HG03066 (cell line): ENCODE measurements around the gene PCCA.
"Not testable (repeated sequence)": the region's sequence is repeated elsewhere in the genome, so short reads cannot be mapped to it uniquely, and the experiment has no call there.

Experiments used
- ATAC-seq: cut with Tn5 transposase; IDR thresholded peaks from one replicate; pipeline ENCODE4 v1.9.1; 2021; ENCODE audit warnings: low read depth; ENCODE audit not compliant: unreplicated experiment

The PCCA gene

DNA sequence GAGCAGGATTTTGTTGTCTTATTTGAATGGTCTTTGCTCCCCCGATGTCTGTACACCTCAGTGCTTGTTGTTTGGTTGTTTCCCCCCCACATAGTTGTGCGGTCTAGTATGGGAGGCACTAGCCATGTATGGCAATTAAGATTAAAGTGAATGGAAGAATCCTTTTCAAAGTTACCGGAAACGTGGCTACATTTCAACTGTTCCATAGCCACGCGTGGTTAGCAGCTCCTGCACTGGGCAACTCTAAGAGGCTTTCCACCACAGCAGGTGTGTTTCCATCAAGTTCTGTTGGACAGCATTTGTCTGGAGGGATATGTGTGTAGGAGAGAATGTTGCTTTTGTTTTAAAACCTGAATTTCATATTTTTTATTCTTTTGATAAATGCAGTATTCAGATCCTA is 252.4 kb downstream of the PCCA start:
- ATAC-seq = no peak

DNA sequence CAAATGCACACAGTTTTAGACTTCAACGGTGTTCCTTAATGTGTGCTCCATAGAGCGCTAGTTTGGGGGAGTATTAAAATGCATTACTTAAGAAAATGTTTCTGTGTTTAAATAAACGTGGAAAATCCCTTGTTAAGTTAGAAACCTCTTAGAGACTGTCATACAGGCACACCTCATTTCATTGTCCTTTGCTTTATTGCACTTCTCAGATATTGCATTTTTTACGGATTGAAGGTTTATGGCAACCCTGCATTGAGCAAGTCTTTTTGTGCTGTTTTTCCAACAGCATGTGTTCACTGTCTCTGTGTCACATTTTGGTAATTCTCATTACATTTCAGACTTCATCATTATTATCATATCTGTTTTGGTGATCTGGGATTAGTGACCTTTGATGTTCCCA is 255.7 kb downstream of the PCCA start:
- no peak for ATAC-seq

DNA sequence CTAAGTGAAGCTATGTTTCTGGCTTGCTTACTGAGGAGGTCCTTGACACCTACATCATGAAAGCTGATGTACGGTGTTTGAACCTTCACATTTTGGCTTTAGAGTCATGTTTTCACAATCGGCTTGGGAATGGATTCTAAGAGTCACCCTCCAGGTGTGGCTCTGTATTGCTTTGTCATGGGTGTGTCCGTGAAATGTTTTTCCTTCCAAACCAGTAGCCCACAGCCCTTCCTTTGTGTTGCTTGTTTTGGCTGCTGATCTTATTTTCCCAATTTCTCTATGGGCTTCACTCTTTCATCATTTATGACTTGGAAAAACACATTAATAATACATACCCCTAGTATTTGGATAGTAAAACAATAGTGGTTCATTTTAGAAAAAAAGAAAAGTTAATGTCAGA is 259.1 kb downstream of the PCCA start:
- no peak for ATAC-seq

DNA sequence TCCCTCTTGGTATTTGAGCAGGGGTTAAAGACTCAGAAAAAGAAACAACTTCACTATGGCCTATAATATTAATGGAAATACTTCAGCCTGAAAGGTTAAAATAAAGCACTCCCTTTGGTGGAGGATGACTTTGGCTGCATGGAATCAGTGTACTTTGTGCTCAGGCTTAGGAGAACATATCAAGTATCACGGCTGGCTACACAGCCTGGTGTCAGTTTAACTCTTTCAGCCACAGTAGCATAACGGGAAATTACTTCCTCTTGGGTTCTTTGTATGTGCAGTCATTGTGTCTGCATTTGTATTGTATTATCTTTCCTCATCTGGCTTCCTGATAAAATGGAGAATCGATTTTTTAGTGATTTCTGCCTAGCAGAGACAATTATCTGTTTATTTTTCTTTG is 260.7 kb downstream of the PCCA start:
- no peak for ATAC-seq

DNA sequence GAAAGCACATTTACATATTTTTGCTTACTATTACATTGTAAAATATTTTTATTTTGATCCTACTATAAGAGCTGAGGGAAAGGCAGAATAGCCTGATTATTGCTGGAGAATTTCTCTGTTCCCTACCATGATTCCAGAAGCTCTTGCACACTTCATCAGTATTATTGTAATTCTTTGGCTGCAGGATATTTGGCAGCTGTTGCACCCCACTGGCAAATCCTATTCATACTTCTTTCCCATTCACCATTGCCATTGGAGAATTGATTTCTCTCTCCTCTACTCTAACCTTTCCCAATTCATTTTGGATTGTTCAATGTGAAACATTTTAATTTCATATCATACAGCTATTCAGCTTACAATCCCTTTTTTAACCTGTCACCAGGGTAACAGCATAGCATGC is 261.7 kb downstream of the PCCA start:
- ATAC-seq = no peak

DNA sequence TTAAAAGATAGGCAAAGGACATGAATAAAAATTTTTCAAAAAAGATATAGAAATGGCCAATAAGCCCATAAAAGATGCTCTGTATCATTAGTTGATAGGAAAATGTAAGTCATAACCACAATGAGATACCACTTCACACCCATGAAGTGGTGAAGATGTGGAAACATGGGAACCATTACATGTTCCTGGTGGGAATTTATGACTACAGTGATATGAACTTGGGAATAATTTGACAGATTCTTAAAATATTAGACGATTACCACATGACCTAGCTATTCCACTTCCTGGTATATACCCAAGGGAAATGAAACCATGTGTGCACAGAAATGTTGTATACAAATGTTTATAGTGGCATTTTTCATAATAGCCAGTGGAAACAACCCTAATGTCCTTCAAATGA is 267.5 kb downstream of the PCCA start:
- ATAC-seq = no peak

DNA sequence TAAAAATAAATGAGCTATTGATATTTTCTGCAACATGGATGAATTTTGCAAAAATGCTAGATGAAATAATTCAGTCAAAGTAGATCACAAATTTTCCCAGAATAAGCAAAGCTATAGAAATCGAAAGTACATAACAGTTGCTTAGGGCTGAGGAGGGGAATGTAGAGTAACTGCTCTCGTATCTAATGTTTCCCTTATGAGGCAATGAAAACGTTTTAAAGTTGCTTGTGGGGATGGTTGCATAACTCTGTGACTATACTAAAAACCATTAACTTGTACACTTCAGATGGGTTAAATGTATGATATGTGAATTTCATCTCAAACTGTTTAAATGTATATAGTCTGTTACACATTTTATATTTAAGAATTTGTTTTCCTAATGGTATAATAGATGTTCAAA is 268.0 kb downstream of the PCCA start:
- ATAC-seq = no peak

DNA sequence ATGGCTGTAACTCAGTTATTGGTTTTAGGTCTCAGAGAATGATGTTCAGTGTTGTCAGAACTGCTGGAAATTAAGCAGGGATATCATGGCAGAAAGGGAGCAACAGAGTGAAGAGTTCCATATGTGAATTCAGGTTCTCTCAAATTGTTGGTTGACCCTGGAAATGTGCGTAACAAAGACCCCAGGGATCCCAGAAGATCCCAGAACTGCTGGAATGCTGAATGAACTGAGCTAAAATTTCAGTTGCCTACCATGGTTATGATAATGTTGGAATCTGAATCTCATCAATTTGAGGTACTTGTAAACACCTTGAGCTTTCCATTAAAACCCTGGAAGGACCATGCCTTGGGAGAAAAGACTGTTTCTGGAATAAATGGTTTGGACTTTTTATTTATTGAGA is 268.9 kb downstream of the PCCA start:
- ATAC-seq = no peak

DNA sequence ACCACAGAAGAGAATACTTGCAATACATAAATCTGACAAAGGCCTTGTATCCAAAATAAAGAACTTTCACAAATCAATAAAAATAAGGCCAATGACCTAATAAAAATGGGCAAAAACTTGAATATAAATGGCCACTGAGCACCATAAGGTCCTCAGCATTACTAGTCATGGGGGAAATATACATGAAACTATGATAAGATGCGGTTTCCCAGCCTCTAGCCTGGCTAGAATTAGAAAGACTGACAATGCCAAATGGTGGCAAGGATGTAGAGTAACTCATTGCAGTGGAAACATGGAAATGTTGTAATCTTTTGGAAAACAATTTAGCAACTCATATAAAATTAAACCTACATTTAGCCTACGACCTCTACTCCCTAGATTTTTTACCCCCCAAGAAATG is 272.6 kb downstream of the PCCA start:
- no peak for ATAC-seq

DNA sequence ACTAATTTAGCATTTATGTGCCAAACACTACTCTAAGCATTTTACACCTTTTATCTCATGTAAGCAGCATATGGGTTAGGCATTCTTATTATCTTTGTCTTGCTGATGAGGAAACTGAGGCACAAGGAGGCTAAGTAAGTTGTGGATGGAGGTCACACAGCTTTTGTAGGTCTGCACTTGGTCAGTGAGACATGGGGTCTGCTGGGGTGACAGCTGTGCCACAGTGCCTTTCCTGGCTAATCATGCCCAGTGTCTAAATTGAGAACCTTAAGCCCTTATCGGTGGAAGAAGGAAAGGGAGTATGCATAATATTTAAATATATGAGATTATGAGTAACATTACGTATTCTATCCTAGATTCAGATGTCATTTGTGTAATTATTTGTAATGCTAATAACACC is 273.5 kb downstream of the PCCA start:
- no peak for ATAC-seq

DNA sequence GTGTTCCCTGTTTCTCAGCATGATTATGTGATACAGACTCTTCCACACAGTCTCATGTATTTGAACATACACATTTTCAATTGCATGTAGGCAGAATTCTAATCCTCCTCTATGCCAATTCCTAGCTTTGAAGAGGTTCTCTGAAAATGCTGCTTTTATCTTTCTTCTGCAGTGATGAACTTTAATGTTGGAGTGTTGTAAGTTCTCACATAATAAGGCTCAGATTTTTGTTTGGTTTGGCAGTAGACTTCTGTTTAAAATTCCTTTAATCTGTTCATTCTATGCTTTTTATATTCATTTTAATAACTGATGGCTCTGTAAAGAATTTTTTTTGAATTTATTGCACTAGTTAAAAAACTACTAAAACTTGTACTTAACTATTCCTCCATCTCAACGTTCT is 273.9 kb downstream of the PCCA start:
- no peak for ATAC-seq

DNA sequence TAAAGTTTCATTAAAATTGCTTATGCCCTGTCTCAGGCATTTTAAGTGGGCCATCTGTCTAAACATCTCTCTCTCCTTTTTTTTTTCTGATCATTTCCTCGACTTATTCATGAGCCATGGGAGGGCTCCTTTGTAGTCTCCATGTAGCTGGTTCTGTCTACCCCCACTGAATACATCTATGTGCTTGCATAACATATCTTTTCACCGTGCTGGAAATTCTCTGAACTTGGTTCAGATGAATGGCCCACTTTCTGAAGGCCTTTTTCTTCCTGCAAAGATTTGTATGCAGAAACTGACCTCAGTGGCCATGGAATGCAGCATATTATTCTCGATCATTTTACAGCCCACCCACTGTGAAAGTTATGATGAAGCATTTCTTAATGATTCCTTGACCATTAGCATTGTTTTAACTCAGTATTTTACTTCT is 274.4 kb downstream of the PCCA start:
- no peak for ATAC-seq

DNA sequence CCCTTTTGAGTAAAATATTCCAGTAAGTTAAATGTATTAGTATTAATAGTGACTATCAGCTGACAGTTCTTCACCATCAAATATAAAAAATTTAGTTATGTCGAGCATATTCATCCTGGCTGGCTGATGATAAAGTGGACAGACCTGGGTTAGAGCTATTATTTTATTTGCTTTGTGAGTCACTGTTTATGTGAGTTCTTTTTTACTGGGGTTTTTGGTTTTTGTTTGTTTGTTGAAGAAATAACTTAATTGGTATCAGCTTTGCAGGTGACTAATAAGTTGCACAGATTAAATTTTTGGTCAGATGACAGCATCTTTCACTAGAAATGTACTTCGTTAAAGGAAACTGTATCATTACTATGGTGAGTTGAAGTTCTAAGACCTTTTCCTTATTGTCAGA is 275.0 kb downstream of the PCCA start:
- ATAC-seq = no peak

DNA sequence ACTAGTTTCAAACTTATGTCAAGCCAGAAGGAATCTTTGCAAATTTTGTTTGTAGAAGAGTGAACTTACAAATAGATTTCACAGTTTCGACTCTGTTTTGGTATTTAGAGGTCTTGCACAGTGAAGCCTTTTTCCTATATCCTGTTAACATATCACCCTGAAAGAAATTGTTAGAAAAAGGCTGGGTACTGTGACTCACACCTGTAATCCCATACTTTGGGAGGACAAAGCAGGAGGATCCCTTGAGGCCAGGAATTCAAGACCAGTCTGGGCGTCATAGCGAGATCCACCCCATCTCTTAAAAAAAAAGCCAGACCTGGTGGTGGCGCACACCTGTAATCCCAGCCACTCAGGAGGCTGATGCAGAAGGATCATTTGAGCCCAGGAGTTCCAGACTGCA is 275.7 kb downstream of the PCCA start:
- ATAC-seq = no peak

DNA sequence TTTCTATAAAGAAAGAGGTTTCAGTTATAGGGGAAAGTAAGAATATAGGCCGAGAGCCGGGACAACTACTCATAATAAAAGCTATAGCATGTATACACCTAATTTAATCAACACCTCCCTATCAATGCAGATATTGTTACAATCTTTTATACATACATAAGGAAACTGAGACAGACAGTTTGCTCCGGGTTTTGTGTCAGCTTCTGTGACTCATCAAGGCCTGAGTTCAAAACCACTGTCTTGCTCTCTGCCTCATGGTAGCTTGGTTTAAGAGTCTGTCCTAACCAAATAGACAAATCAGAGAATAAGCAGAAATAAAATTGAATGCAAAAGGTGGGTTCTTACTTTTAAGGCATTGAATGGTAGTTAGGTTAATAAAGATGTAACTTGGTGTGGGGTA is 276.8 kb downstream of the PCCA start:
- ATAC-seq = no peak

DNA sequence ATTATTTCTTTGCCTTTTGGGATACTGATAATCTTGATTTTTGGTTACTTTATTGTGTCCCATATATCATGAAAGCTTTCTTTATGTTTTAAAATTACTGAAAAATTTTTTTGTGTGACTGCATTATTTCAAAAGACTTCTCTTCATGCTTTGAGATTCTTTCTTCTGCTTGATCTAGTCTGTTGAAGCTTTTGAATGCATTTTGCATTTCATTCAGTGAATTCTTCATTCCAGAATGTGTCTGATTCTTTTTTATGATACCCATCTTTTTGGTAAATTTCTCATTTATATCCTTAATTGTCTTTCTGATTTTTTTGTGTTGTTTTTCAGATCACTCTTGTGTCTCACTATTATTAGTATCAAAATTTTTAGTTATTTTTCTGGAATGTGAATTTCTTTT is 289.6 kb downstream of the PCCA start:
- ATAC-seq = no peak

DNA sequence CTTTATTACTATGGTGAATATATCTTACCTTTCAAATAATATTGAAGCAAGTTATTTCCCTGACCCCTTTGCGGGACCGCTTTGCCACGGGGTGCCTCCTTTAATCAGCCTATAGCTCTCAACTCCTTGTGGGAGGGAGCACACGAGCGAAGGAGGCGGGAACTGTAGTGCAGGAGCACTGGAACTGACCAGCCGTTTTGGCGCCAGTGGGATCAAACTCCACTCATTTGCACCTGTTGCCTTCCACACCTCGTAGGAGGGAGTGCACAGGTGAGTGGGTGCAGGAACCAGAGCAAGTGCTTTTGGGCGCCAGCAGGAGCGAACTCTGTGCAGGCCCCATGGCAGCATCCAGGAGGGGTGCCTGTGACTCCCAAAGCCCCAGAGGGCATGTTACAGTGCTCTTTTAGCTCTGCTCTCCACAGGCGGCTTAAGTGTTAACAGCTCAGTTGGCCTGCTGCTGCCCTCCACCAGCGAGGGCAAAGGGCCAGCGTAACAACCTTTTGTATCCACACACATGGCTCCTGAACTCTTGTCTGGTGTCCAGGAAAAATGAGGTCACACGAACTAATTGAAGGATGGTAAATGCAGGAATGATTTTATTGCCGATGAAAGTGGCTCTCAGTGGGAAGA is 292.8 kb downstream of the PCCA start:
- ATAC-seq = no peak

DNA sequence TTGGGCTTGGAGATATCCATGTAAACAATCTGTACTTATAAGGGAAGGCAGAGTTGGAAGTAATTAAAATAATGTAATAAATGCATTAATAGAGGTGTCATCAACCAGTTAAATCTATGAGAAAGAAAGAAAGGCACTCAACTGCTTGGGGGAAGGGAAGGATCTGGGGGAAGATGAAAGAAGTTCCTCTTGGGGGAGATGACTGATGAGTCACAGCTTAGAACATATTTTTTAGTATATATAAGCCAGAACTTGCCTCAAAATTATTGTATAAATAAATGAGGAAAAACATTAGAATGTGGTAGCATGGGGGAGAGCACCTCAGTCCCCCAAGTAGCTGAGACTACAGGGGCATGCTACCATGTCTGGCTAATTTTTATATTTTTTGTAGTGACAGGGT is 293.9 kb downstream of the PCCA start:
- no peak for ATAC-seq

DNA sequence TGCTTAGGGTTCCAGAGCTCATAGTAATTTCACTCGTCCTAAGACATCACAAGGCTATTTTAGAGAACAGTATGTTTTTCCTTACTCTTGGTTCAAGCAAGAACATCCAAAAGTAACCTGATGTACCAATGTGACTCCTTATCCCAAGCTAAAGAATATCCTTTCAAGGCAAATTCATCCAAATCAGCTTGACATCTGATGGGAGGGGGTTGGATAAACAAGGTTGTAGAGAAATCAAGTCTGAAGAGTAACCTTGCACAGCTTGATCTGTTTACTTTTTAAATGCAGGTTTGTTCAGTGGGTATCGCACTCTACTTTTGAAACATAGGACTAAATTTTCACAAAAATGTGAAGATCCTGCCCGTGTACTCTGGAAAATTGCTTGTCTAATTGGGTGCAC is 298.5 kb downstream of the PCCA start:
- no peak for ATAC-seq

DNA sequence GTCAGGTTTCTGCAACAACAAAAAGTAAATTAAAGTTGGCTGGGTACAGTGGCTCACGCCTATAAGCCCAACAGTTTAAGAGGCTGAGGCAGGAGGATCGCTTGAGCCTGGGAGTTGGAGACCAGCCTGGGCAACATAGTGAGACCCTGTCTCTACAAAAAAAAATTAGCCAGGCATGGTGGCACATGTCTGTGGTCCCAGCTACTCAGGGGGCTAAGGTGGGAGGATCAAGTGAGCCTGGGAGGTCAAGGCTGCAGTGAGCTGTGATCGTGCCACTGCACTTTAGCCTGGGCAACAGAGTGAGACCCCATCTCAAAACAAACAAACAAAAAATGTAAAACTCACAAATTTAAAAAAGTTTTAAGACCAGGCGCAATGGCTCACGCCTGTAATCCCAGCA is 299.3 kb downstream of the PCCA start:
- ATAC-seq = not testable (repeated sequence)

DNA sequence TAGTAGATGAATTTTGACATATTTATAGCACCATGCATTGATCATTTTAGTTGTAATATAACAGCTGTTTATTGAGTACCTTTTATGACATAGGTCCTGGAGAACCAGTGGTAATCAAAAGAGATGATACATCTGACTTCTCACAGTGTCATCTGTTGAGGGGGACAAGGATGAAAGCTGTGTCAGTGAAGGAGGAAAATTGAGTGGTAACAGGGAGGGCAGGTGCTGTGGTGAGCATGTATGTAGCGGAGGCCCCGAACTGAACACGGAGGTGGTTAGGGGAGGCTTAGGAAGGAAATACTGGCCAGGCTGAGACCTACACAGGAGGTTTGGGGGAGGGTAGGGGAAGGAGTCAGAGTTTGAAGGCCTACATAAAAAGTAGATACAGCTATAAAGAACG is 300.0 kb downstream of the PCCA start:
- ATAC-seq = no peak

DNA sequence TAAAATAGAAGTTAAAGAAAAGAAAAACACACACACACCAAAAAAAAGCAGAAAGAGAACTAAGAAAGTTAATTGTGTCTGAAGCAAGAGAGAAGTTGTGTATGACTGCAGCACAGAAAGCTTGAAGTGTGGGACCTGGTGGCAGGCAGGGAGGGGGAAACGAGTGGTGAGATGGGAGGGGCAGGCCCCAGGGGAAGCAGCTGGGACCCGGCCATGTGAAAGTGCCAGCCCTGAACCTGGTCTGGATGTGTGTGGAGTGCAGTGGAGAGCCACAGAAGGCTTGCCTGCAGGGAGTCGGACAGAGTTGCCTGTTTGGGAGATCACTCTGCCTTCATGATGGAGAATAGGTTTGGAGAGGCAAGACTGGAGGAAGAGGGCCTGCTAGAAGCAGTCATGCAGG is 300.7 kb downstream of the PCCA start:
- ATAC-seq = no peak
